Smooth muscle cell (in vitro differentiated cells): ENCODE results near the gene MYRIP. TPM values are rescaled to one million over a fixed set of nuclear protein-coding genes. Genes with fewer than 3 reads are reported as not detected.

Source experiments
- DNase-seq: peaks from one replicate; lab custom pipeline; 2025; ENCODE audit not compliant: unreplicated experiment; lab: John Stamatoyannopoulos, UW
- H2AFZ ChIP-seq: fragments of 200-600 bp; sonication (generic); 2 replicates; pipeline ENCODE4 v1.6.0; 2016; ENCODE audit warnings: antibody characterized with exemption, low read depth, mild to moderate bottlenecking
- H3F3A ChIP-seq: fragments of 200-600 bp; sonication (generic); 2 replicates; pipeline ENCODE4 v1.6.0; 2017; ENCODE audit warnings: antibody characterized with exemption, low read depth
- H3K27ac ChIP-seq: fragments of 200-600 bp; sonication (generic); 2 replicates; pipeline ENCODE4 v1.5.1; 2016; ENCODE audit warnings: low read depth, mild to moderate bottlenecking
- H3K27me3 ChIP-seq: fragments of 200-600 bp; sonication (generic); 2 replicates; pipeline ENCODE4 v1.6.1; 2016; ENCODE audit warnings: low read depth, mild to moderate bottlenecking
- H3K36me3 ChIP-seq: fragments of 200-600 bp; sonication (generic); 2 replicates; pipeline ENCODE4 v1.5.1; 2016; ENCODE audit warnings: low read depth
- H3K4me1 ChIP-seq: fragments of 200-600 bp; sonication (generic); 2 replicates; pipeline ENCODE4 v1.5.1; 2016; ENCODE audit warnings: low read depth
- H3K4me2 ChIP-seq: fragments of 200-600 bp; sonication (generic); 2 replicates; pipeline ENCODE4 v1.6.0; 2016; ENCODE audit warnings: mild to moderate bottlenecking
- H3K4me3 ChIP-seq: fragments of 200-600 bp; sonication (generic); 2 replicates; pipeline ENCODE4 v1.5.1; 2016; ENCODE audit warnings: mild to moderate bottlenecking
- H3K79me2 ChIP-seq: fragments of 200-600 bp; sonication (generic); 2 replicates; pipeline ENCODE4 v1.6.0; 2016; ENCODE audit warnings: low read depth, mild to moderate bottlenecking
- H3K9ac ChIP-seq: fragments of 200-600 bp; sonication (generic); 2 replicates; pipeline ENCODE4 v1.6.0; 2016; ENCODE audit warnings: low read depth
- H3K9me3 ChIP-seq: fragments of 200-600 bp; sonication (generic); replicated peaks from 2 replicates; pipeline ENCODE4 v1.5.1; 2016; ENCODE audit warnings: low read depth
- H4K20me1 ChIP-seq: fragments of 200-600 bp; sonication (generic); 2 replicates; pipeline ENCODE4 v1.6.0; 2016; ENCODE audit warnings: low read depth
- WGBS: methylation state at CpG from one replicate; pipeline ENCODE4 v1.1.7; 2016; ENCODE audit warnings: low lambda C conversion rate; 5-methylcytosine and 5-hydroxymethylcytosine counted together
- polyA plus RNA-seq: library from polyadenylated mRNA; unstranded; fragments of >200 nt; fragmentation: Nextera tagmentation; extraction: Ambion mirVana; gene quantifications from 2 replicates; pipeline ENCODE4 v1.2.1, GENCODE V29; 2016
- total RNA-seq: library from RNA; depleted of rRNA; stranded (reverse); fragments of >200 nt; gene quantifications from 2 replicates; pipeline ENCODE4 v1.2.3, GENCODE V29; 2014
- TF ChIP-seq, protein P1 (sequence below): fragments of 200-600 bp; sonication (generic); IDR thresholded peaks from 2 replicates; pipeline ENCODE4 v1.5.1; 2017; ENCODE audit warnings: borderline replicate concordance, mild to moderate bottlenecking, antibody characterized with exemption; ENCODE audit not compliant: insufficient read depth, poor library complexity, severe bottlenecking

MYRIP gene
- total and polyA plus RNA-seq, 2 experiments from 2014 or later: not detected

DNA sequence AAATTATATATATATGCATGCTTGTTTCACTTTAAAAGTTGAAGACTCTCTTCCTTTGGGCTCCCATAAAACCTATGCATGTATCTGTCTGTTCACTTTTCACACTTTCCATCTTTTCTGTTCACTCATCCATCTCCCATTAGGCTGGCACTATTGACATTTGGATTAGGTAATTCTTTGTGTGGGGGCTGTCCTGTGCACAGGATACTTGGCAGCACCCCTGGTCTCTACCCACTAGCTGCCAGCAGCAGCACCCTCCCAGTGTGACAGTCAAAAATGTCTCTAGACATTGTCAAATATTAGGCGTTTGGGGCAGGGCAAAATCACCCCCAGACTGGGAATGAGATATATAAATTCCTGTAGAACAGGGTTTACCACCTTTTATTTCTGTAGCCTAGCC is 427.8 kb downstream of the MYRIP start:
- no peak overlapping the region for H2AFZ ChIP-seq
- no peak overlapping the region for H3K4me2 ChIP-seq
- TF ChIP-seq, protein P1, sequence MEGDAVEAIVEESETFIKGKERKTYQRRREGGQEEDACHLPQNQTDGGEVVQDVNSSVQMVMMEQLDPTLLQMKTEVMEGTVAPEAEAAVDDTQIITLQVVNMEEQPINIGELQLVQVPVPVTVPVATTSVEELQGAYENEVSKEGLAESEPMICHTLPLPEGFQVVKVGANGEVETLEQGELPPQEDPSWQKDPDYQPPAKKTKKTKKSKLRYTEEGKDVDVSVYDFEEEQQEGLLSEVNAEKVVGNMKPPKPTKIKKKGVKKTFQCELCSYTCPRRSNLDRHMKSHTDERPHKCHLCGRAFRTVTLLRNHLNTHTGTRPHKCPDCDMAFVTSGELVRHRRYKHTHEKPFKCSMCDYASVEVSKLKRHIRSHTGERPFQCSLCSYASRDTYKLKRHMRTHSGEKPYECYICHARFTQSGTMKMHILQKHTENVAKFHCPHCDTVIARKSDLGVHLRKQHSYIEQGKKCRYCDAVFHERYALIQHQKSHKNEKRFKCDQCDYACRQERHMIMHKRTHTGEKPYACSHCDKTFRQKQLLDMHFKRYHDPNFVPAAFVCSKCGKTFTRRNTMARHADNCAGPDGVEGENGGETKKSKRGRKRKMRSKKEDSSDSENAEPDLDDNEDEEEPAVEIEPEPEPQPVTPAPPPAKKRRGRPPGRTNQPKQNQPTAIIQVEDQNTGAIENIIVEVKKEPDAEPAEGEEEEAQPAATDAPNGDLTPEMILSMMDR: no peak
- peaks cover 5% of the 10 kb centered on the region for H3K4me1 ChIP-seq
- H3K9ac ChIP-seq: no peak overlapping the region
- H3K36me3 ChIP-seq: no peaks in the 10 kb centered on the region
- no peaks in the 10 kb centered on the region for H3K79me2 ChIP-seq
- no peaks in the 10 kb centered on the region for H3F3A ChIP-seq
- H4K20me1 ChIP-seq: no peaks in the 10 kb centered on the region
- DNase-seq: no peak
- H3K9me3 ChIP-seq: no peaks in the 10 kb centered on the region
- H3K27me3 ChIP-seq: no peaks in the 10 kb centered on the region
- no peak overlapping the region for H3K27ac ChIP-seq
- WGBS: 94% methylated on average over 1 of the region's 1 CpG
- no peak overlapping the region for H3K4me3 ChIP-seq

DNA sequence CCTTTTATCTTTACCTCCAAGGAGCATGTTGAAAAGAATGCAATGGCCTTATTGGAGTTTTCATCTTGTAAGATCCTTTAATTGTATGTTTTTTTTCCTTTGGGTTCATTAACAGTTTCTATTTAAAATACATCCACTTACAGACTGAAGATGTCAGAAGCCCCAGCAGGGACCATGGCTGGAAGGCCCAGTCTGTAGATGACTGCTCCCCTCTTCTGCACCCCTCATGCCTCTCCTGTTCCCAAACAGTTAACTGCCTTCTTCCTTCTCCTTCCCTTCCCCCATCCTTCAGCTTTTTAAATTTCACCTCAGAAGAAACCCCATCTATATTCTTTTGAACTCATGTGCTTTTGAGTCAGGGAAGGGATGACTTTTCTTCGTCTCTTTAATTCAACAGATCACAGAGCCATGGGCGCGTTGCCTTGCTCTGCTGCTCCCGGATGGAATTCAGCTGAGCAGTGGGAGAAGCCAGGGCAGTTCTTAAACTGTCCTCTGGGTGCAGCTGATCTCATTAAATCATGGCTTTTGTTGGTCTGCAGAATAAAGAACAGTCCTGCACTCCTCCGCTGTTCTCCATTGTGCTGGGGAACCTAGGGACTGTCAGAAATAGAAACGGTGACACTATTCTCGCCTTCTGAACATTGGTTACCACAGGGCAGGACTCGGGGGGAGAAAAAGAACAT is 428.6 kb downstream of the MYRIP start:
- Histone ChIP-seq H3K4me3 (no peak overlapping the region), H3K27me3 (no peaks in the 10 kb centered on the region), H3K9me3 (no peaks in the 10 kb centered on the region), H4K20me1 (no peaks in the 10 kb centered on the region), H3K36me3 (no peaks in the 10 kb centered on the region), H3K9ac (no peak overlapping the region), H3K4me2 (no peak overlapping the region), H3K4me1 (peaks cover 5% of the 10 kb centered on the region), H3F3A (no peaks in the 10 kb centered on the region), H3K27ac (no peak overlapping the region), H2AFZ (no peak overlapping the region), H3K79me2 (no peaks in the 10 kb centered on the region)
- WGBS: 61% methylated on average over 8 of the region's 8 CpGs
- DNase-seq: no peak
- TF ChIP-seq, protein P1: no peak

DNA sequence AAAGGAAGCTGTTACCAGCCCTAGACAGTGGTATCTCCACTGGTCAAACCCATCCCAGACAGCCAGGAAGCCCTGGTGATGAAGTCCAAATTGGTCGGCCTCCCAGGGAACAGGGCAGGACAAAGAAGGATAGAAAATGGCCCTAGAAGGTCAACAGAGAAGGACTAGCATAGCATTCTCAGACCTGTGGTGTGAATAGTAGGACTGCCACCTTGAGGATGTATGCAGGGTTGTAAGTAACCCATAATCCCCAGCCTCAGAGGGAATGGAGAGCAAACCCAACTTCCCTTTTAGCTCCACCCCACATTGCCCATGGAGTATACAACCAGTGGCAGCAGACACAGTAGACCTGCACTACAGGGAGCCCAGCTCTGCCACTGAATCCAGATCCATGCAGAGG is 431.5 kb downstream of the MYRIP start:
- Histone ChIP-seq H3K36me3 (no peaks in the 10 kb centered on the region), H3F3A (no peaks in the 10 kb centered on the region), H3K27me3 (no peaks in the 10 kb centered on the region), H3K79me2 (no peaks in the 10 kb centered on the region), H3K9me3 (no peaks in the 10 kb centered on the region), H3K4me2 (no peak overlapping the region), H2AFZ (no peak overlapping the region), H3K9ac (no peak overlapping the region), H3K27ac (no peak overlapping the region), H4K20me1 (no peaks in the 10 kb centered on the region), H3K4me3 (no peak overlapping the region), H3K4me1 (peaks cover 5% of the 10 kb centered on the region)
- TF ChIP-seq, protein P1: no peak
- no peak for DNase-seq
- 94% methylated on average over 1 of the region's 1 CpG for WGBS

DNA sequence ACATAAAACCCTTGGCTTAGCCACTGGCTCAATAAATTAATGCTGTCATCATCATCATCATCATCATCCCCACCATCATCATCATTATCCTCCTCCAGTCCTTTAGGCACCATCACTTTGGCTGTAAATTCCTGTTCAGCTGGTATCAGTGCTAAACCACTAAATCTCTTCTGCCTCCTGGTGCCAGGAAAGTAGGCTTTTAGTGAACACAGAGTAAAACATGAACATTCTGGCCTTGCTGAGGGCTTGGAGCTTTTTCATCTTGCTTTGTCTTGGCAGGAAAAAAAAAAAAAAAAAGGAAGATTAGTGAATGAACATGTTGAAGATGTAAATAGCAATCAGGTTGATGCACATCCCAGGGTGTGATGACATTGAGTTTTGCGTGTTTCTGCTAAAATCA is 432.8 kb downstream of the MYRIP start:
- no peaks in the 10 kb centered on the region for H3K36me3 ChIP-seq
- no peaks in the 10 kb centered on the region for H3K27me3 ChIP-seq
- H3F3A ChIP-seq: no peaks in the 10 kb centered on the region
- no peaks in the 10 kb centered on the region for H3K79me2 ChIP-seq
- DNase-seq: no peak
- WGBS: 89% methylated on average over 1 of the region's 1 CpG
- H3K27ac ChIP-seq: no peak overlapping the region
- H3K9me3 ChIP-seq: no peaks in the 10 kb centered on the region
- no peak overlapping the region for H3K4me3 ChIP-seq
- H4K20me1 ChIP-seq: no peaks in the 10 kb centered on the region
- H3K4me1 ChIP-seq: peaks cover 5% of the 10 kb centered on the region
- TF ChIP-seq, protein P1: no peak
- H3K4me2 ChIP-seq: no peak overlapping the region
- no peak overlapping the region for H3K9ac ChIP-seq
- H2AFZ ChIP-seq: no peak overlapping the region
